NCI-H1048 (cell line): ENCODE results near the gene MARCHF3.

Source experiments
- DNase-seq: peaks from one replicate; lab custom pipeline; 2025; lab: John Stamatoyannopoulos, UW

Gene MARCHF3

DNA sequence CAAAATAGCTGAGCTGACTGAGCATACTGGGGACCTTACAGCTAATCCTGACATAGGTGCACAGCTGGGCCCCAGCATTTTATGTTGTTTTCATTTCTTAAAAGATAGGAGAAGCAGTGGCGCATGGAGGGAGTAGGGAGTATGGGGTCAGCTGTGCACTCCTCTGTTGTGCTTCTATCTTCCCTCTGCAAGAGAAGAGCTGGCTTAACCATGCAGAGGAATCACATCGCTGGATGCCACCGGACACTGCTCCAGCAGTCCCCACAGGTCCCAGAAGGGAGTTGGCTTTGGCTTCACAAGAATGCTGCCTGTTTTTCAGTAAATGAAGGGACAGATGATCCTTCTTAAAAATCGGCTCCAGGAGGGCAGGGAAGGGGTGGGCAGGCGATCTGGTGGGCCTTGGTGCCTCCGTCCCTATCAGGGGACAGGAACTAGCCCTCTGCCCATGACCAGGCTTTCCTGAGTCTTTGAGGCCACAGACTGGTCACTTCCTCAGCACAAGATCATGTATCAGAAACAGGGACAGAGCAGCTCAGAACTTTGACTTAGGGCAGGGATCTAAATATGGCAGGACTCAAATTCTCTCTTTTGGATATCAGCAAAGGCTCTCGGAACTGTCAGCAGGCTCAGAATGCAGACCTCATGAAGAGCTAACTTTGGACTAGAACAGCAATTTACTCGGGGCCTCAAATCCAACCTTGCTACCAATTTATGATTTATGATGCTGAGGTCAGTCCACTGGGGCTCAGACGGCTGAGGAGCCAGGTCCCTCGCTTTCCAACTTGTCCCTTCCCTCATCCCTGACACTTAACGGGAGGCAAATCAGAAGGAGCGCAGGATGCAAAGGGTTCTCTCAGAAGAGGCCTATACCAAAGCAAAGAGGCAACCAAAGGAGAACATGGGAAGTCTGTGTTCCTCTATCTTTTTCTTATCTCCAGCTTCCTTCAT is 47.2 kb downstream of the MARCHF3 start:
- DNase-seq, result no peak

- DNase-seq, result no peak
These were observed 48.2 kb downstream of the MARCHF3 start for GRCh38 chr5:126982202-126982601.

DNA sequence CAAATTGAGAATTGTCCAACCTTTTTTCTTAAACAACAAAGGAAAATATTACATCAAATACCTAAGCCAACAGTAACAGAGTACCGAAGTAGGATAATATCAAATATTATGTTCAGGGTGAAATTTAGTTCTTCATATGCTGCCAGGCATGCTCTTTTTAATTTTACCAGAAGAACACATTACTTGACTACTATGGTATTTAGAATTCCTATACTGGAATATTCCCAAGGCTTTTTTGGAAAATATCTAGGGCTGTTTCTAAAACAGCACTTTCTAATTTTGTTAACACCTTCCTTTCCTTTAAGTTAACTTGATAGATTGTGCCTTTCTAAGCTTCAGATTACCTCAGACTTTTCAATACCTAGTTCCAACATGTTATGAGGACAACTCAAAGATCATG is 48.7 kb downstream of the MARCHF3 start:
- DNase-seq, result no peak

DNA sequence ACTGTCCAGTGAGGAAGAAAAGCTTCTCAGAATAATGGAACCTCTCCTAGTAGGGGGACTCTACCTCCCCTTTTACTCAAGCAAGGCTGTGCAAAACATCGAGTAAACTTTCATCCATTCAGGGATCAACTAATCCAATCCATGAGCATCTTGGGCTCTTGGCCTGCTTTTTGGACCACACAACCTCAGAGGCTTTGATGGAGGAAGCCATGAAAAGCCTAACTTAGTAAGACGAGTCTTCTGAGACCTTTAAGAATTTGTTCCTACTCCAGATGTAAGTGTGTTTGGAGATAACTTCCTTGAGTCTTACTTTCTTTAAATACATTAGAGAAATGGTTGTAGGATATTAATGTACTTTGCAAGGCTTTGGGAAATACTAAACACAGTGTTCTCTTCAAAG is 49.1 kb downstream of the MARCHF3 start:
- DNase-seq, result no peak

- DNase-seq, result no peak
These were observed 52.1 kb downstream of the MARCHF3 start for GRCh38 chr5:126978258-126978657.

DNA sequence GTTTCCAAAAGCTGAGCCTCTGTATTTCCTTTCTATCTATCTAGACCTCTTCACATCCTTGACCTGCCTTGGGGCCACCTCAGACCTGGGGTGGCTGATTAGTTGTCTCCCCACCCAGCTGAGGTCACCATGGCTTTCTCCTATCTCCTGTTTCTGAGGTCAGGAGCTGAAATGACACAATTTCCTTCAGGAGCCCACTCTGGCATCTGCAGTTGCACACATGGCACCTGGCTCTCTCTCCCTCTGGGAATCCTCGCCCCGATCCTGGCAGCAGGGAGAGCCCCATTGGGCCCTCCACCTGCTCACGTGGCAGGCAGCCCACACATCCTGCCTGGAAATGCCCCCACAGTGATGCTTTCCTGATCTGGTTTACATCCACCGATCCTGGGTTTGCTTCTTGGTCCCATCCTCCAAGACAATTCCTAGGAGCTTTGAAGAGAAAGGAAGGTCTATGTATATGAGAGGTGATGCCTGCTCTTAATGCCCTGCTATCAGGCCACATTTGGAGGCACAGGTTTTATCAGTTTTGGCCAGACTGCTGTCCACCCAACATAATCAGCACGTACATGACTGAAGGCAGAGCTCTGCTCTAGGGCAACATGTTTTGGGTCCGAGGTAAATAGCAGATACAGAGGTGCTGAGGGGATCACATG is 53.7 kb downstream of the MARCHF3 start:
- DNase-seq, result no peak

DNA sequence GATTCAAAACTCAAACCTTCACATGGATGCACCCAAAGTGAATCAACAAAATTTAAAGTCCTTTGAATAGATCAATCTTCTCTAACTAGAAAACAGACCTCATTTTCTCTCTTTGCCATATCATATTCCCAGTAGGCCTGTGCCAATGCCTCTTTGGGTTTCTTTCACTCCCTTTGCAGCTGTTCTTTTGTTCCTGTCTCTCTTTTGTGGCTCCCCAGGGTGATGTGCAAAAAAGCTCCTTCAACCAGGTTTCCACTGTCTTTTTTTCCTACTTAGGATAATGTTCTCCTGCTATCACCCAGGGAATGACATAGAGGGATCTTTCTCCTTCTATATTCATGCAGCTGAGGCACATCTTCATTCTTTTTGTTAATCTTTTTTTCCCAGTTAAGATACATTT is 54.6 kb downstream of the MARCHF3 start:
- no peak for DNase-seq

DNA sequence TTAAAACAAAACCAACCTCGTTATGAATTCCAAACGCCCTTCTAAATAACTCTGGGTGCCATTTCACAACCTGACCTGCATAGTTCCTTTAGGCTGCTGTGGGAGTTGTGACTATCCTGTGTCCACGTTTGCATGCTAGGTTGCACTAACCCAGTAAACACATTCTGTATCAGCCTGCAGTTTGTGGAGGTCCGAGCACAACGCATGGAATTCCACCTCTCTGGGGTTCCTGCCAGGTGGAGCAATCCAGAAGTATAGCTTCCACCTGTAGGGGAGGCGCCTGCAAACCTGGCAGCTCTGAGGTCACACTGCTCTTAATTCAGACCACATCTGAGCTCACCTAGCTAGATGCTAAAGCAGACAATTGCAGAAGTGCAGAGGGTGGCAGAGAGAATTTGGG is 57.2 kb downstream of the MARCHF3 start:
- DNase-seq, result no peak

DNA sequence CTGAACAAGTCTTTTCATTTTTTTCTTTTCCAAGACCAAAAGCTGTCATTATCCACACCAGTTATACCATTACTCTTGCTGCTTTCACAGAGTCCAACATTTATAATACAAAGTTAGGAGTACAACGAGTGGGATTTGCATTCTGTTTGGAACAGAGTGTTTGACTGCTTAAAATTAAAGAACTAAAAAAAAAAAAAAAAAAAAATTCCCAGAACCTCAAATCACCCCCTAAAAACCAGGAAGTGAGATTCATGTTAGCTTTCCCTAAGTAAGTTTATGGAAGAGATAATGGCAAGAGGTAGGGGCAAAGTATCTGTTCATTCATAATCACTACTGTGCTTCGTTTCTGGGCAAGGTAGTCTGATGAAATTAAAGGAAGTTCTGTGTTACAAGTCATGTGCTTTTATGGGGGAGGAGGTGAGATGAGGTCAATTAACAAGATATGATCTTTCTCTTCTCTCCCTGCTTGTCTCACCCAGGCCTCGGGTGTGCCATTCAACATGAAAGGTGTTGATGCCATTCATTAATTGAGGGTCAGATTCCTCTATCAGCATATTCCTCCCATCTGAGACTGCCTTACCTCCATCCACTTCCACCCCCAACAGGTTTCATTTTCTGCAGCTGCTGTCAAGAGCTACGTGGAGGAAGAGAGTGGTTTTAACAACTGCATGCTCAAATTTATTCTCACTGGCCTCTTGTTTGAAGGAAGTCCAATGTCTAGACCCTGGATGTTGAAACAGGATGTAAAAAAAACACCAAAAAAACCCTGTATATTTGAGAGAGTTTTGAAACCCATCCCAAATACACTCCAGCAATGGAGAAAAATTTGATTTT is 58.1 kb downstream of the MARCHF3 start:
- no peak for DNase-seq

DNA sequence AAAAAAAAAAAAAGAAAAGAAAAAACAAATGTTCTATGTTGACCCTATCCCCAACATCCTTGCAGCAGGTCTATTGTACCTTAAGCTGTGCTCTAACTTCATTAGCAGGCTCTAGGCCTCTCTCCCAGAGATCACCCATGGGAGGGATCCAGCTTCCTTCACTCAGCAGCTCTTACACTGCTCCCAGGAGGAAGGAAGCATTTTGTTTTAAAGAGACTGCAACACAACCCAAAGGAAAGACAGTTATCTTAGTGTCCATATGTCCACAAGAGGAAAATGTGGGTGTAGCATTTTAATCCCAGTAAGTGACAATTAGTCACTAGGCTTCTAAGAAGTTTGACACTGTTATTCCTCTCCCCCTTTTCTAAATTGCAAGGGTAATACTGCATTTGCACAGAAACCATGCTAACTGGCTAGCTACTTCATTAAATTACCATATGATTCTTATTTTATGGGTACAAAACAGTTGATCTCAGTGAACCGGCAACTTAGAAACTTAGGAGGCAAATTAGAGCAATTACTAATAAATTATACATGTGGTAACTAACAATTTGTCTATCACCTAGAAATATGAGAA is 58.8 kb downstream of the MARCHF3 start:
- no peak for DNase-seq

- no peak for DNase-seq
These were observed 59.8 kb downstream of the MARCHF3 start for GRCh38 chr5:126970517-126971017.

DNA sequence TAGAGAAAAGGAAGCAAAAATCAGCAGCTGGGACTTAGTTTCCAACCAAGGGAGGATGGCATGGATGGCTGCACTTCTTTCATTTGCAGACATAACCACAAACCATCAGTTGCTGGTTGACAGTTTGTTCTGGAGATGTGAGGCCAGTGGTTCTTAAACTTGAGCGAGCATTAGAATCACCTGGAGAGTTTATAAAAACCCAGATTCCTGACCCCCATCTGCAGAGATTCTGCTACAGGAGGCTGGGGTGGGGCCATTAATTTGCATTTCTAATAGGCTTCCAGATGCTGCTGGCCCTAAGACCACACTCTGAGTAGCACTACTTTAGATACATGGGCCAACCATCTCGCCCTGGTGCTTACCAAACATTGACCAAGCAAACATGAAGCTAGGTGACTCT is 60.8 kb downstream of the MARCHF3 start:
- no peak for DNase-seq

DNA sequence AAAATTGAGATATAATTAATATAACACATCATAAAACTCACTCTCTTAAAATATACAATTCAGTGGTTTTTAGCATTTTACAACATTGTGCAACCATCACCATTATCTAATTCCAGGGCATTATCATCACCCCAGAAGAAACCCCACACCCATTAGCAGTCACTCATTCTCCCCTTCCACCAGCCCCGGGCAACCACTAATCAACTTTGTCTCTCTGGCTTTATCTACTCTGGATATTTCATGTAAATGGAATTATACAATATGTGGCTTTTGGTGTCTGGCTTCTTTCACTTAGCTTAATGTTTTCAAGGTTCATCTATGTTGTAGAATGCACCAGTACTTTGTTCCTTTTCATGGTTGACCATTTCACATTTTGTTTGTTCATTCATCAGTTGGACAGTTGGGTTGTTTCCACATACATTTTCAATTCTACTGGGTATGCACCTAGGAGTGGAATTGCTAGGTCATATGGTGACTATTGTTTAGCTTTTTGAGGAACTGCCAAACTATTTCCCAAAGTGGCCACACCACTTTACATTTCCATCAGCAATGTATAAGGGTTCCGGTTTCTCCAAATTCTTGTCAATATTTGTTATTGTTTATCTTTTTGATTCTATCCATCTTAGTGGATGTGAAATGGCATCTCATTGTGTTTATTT is 62.4 kb downstream of the MARCHF3 start:
- no peak for DNase-seq

- DNase-seq, result no peak
These were observed 64.9 kb downstream of the MARCHF3 start for GRCh38 chr5:126965487-126965886.

DNA sequence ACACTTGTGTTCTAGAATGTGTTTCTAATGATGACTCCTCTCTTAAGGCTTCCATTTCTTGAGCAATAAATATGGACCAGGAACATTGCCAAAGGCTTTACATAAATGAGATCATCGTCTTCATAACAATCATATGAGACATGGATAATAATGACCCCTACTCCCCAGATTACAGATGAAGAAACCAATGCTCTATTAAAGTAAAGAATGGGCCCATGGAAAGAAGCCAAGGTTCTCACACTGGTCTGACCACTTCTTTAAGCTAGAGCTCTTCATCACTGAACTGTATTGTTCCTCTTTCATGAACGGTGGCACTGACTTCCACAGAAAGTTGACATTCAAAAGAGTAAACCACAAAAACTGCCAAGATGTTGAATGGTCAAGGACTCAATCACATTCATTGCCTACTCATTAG is 65.3 kb downstream of the MARCHF3 start:
- no peak for DNase-seq

GRCh38 chr5:126963822-126964375 is 66.5 kb downstream of the MARCHF3 start:
- DNase-seq, result no peak

DNA sequence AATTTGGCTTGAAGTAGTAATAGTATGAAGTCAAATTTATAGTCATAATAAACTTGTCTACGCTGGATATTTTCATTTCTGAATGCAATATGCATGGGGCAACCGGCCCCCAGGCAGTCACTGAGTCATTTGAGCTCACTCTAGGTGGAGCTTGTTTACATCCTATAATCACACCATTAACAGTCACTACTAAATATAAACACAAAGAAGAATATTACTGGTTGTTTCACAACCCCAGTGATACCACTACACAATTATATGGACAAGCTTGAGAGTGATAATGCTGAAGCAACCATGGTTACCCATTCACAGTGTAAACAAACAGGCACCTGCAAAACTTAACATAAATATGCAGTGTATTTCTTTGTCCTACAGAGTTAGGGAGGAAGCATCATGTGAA is 68.7 kb downstream of the MARCHF3 start:
- no peak for DNase-seq

- no peak for DNase-seq
These were observed 69.2 kb downstream of the MARCHF3 start for GRCh38 chr5:126961128-126961527.

DNA sequence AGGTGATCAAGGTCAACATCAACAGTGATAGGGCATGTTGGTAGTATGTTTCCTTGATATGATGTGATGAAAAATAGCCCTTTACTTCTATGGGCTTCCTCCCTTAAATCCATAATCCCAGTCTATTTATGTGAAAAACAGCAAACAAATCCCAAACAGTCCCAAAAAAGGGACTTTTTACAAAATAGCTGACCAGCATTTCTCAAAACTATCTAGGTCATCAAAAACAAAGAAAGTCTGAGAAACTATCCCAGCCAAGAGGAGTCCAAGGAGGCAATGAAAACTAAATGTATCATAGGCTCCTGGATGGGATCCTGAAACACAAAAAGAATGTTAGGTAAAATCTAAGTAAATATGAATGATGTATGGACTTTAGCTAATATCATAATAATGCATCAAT is 71.2 kb downstream of the MARCHF3 start:
- DNase-seq, result no peak

GRCh38 chr5:126956991-126957390 is 73.4 kb downstream of the MARCHF3 start:
- no peak for DNase-seq

- no peak for DNase-seq
These were observed 75.4 kb downstream of the MARCHF3 start for GRCh38 chr5:126954981-126955380.
